Endodermal cell (in vitro differentiated cells): Measurements from ENCODE around the gene CYP2A7. TPM values are rescaled to one million over a fixed set of nuclear protein-coding genes. Genes with fewer than 3 reads are reported as not detected.
"Not testable (repeated sequence)": the region's sequence is repeated elsewhere in the genome, so short reads cannot be mapped to it uniquely, and the experiment has no call there.

Experiments used
- DNase-seq: peaks from one replicate; pipeline ENCODE4 v3.0.0-alpha.2; 2017
- H3K27ac ChIP-seq: 2 replicates; pipeline ENCODE4 v1.5.1; 2013; ENCODE audit warnings: mild to moderate bottlenecking, low read depth, low read length, moderate library complexity
- H3K27me3 ChIP-seq: 2 replicates; pipeline ENCODE4 v1.6.1; 2013; ENCODE audit warnings: mild to moderate bottlenecking, low read length, moderate library complexity; ENCODE audit not compliant: insufficient read depth, control insufficient read depth, poor library complexity, severe bottlenecking
- H3K36me3 ChIP-seq: 2 replicates; pipeline ENCODE4 v1.7.0; 2013; ENCODE audit warnings: mild to moderate bottlenecking, low read length, moderate library complexity; ENCODE audit not compliant: control insufficient read depth, insufficient read depth
- H3K4me1 ChIP-seq: one replicate; pipeline ENCODE4 v1.7.0; 2013; ENCODE audit warnings: low read length; ENCODE audit not compliant: control insufficient read depth, insufficient read depth
- H3K4me3 ChIP-seq: 2 replicates; pipeline ENCODE4 v1.5.1; 2013; ENCODE audit warnings: mild to moderate bottlenecking, low read length, moderate library complexity
- H3K9ac ChIP-seq: 2 replicates; pipeline ENCODE4 v1.6.1; 2013; ENCODE audit warnings: mild to moderate bottlenecking, low read length, moderate library complexity; ENCODE audit not compliant: poor library complexity, severe bottlenecking; ENCODE audit errors: extremely low read depth
- H3K9me3 ChIP-seq: 2 replicates; pipeline ENCODE4 v1.6.1; 2013; ENCODE audit warnings: mild to moderate bottlenecking, low read length, moderate library complexity; ENCODE audit not compliant: control insufficient read depth
- H3K27ac Mint-ChIP-seq: 2 replicates; pipeline ENCODE4 v1.8.0; 2020; ENCODE audit warnings: mixed read lengths
- H3K27me3 Mint-ChIP-seq: 2 replicates; pipeline ENCODE4 v1.8.0; 2021; ENCODE audit warnings: mild to moderate bottlenecking, mixed read lengths; ENCODE audit not compliant: insufficient read depth
- H3K36me3 Mint-ChIP-seq: 2 replicates; pipeline ENCODE4 v1.8.0; 2020; ENCODE audit warnings: low read depth, mixed read lengths
- H3K4me1 Mint-ChIP-seq: 2 replicates; pipeline ENCODE4 v1.8.0; 2020; ENCODE audit warnings: mixed read lengths
- H3K4me3 Mint-ChIP-seq: 2 replicates; pipeline ENCODE4 v1.8.0; 2020; ENCODE audit warnings: mild to moderate bottlenecking, moderate library complexity, mixed read lengths
- H3K9me3 Mint-ChIP-seq: 2 replicates; pipeline ENCODE4 v1.8.0; 2020; ENCODE audit warnings: mild to moderate bottlenecking, mixed read lengths
- CTCF ChIP-seq: fragments of 200-600 bp; sonication (generic); conservative IDR thresholded peaks from 2 replicates; pipeline ENCODE4 v1.5.0; 2021; ENCODE audit warnings: antibody characterized with exemption, mild to moderate bottlenecking
- WGBS, 2 experiments: methylation state at CpG; one replicate each; pipeline versions ENCODE4 v1.1.5 to v1.1.7; 2013; ENCODE audit warnings: missing lambda C conversion rate in 2 of 2, mixed read lengths in 1 of 2; ENCODE audit not compliant: insufficient coverage in 1 of 2, insufficient read length in 1 of 2; 5-methylcytosine and 5-hydroxymethylcytosine counted together
- total RNA-seq, 2 donors: library from RNA; stranded (reverse); fragmentation: NEBNext Ultra II Directional in 1 of 2; extraction: Animal tissue kit (Norgen Biotek cat#: 25700) in 1 of 2; gene quantifications; 2 replicates in 1 of 2; 3 replicates in 1 of 2; pipeline ENCODE4 v1.2.1, GENCODE V29; 2021

The CYP2A7 gene
- total RNA-seq, 2 donors from 2014 or later = not detected

GRCh38 chr19:40831502-40832430 lies 50.3 kb downstream of the CYP2A7 start:
- no peak overlapping the region for H3K4me3 ChIP-seq
- H3K27ac Mint-ChIP-seq = no peak overlapping the region
- no peaks in the 10 kb centered on the region for H3K27me3 ChIP-seq
- H3K4me1 Mint-ChIP-seq = no peaks in the 10 kb centered on the region
- no peaks in the 10 kb centered on the region for H3K36me3 Mint-ChIP-seq
- WGBS, 2 experiments = 69 to 92% methylated on average over 3 to 5 of the region's 7 CpGs
- no peaks in the 10 kb centered on the region for H3K9me3 Mint-ChIP-seq
- H3K27me3 Mint-ChIP-seq = peaks cover 24% of the 10 kb centered on the region
- H3K4me3 Mint-ChIP-seq = no peak overlapping the region
- no peak for TF ChIP-seq CTCF
- H3K4me1 ChIP-seq = no peaks in the 10 kb centered on the region
- peak; percentile 13 for DNase-seq
- no peaks in the 10 kb centered on the region for H3K36me3 ChIP-seq
- no peaks in the 10 kb centered on the region for H3K9me3 ChIP-seq
- H3K27ac ChIP-seq = no peak overlapping the region
- no peak overlapping the region for H3K9ac ChIP-seq

DNA sequence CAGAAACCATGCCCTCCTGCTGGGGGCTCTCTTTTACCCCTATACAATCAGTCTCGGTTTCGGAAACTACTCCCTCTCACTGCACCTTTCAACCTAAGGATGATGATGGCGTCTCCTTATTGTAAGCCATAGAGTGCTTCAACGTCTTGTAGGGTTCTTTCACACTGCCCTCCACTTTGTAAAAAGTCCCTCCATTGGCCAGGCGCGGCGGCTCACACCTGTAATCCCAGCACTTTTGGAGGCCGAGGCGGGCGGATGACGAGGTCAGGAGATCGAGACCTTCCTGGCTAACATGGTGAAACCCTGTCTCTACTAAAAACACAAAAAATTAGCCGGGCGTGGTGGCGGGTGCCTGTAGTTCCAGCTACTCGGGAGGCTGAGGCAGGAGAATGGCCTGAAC lies 51.3 kb downstream of the CYP2A7 start:
- H3K4me3 Mint-ChIP-seq, H3K27me3 ChIP-seq, H3K4me3 ChIP-seq, H3K9me3 Mint-ChIP-seq, H3K4me1 ChIP-seq, H3K9ac ChIP-seq, H3K4me1 Mint-ChIP-seq, H3K36me3 Mint-ChIP-seq, H3K9me3 ChIP-seq, H3K27ac Mint-ChIP-seq, H3K27ac ChIP-seq, H3K36me3 ChIP-seq: not testable (repeated sequence)
- peak; percentile 21 for DNase-seq
- peaks cover 23% of the 10 kb centered on the region for H3K27me3 Mint-ChIP-seq
- WGBS, 2 experiments = 88 to 93% methylated on average over 4 to 16 of the region's 16 CpGs

GRCh38 chr19:40829205-40829604 lies 52.8 kb downstream of the CYP2A7 start:
- no peak for TF ChIP-seq CTCF
- H3K4me3 ChIP-seq = no peak overlapping the region
- Mint-ChIP-seq H3K27ac (no peak overlapping the region), H3K4me1 (no peaks in the 10 kb centered on the region), H3K4me3 (no peak overlapping the region), H3K9me3 (no peaks in the 10 kb centered on the region), H3K36me3 (no peaks in the 10 kb centered on the region), H3K27me3 (peaks cover 23% of the 10 kb centered on the region)
- no peaks in the 10 kb centered on the region for H3K9me3 ChIP-seq
- no peaks in the 10 kb centered on the region for H3K27me3 ChIP-seq
- no peaks in the 10 kb centered on the region for H3K4me1 ChIP-seq
- no peak overlapping the region for H3K9ac ChIP-seq
- no peak overlapping the region for H3K27ac ChIP-seq
- DNase-seq = no peak
- H3K36me3 ChIP-seq = no peaks in the 10 kb centered on the region
